ENCODE results near the gene DPH3.

- TF ChIP-seq CTCF (conservative IDR thresholded peaks at IDR 0.05; ENCODE audit: low read length): no peak
- no peak for TF ChIP-seq EZH2phosphoT487 (IDR thresholded peaks at IDR 0.05; ENCODE audit: borderline replicate concordance, low read depth, low read length)
Measured at GRCh38 chr3:16245609-16246008, 19.1 kb downstream of the DPH3 start.

All from OCI-LY7 (cell line).